ENCODE measurements around the gene VPS8. TPM values are rescaled to one million over a fixed set of nuclear protein-coding genes. Genes with fewer than 3 reads are reported as not detected.

Gene VPS8
- total RNA-seq, 1 experiment from 2014 or later, result 72.3 TPM

DNA sequence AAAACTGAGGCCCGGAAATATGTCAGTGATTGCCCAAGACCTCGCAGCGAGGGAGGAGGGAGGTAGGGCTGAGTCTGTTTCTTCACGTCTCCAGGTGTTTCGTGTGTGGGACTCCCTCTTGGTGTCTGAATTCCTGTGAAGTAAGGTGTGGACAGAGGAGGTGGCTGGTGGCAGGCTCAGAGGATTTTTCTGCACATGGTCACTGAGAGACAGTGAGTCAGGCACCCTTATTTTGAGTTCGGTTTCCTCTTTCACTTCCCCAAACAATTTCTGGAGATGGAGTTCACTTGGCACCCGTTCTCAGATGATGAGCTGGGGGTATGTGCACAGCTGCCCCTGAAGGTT lies 46.3 kb upstream of the VPS8 start:
- TF ChIP-seq TCF7L2 (IDR thresholded peaks at IDR 0.05; ENCODE audit: low read depth, low read length) (no peak), SIN3A (IDR thresholded peaks at IDR 0.05; ENCODE audit: borderline replicate concordance, insufficient read depth, low read depth, low read length) (no peak), POLR2AphosphoS5 (IDR thresholded peaks at IDR 0.05; ENCODE audit: low read depth, low read length) (no peak)
- TF ChIP-seq, protein P1, sequence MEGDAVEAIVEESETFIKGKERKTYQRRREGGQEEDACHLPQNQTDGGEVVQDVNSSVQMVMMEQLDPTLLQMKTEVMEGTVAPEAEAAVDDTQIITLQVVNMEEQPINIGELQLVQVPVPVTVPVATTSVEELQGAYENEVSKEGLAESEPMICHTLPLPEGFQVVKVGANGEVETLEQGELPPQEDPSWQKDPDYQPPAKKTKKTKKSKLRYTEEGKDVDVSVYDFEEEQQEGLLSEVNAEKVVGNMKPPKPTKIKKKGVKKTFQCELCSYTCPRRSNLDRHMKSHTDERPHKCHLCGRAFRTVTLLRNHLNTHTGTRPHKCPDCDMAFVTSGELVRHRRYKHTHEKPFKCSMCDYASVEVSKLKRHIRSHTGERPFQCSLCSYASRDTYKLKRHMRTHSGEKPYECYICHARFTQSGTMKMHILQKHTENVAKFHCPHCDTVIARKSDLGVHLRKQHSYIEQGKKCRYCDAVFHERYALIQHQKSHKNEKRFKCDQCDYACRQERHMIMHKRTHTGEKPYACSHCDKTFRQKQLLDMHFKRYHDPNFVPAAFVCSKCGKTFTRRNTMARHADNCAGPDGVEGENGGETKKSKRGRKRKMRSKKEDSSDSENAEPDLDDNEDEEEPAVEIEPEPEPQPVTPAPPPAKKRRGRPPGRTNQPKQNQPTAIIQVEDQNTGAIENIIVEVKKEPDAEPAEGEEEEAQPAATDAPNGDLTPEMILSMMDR (IDR thresholded peaks at IDR 0.05), result no peak
- TF ChIP-seq, protein P2, sequence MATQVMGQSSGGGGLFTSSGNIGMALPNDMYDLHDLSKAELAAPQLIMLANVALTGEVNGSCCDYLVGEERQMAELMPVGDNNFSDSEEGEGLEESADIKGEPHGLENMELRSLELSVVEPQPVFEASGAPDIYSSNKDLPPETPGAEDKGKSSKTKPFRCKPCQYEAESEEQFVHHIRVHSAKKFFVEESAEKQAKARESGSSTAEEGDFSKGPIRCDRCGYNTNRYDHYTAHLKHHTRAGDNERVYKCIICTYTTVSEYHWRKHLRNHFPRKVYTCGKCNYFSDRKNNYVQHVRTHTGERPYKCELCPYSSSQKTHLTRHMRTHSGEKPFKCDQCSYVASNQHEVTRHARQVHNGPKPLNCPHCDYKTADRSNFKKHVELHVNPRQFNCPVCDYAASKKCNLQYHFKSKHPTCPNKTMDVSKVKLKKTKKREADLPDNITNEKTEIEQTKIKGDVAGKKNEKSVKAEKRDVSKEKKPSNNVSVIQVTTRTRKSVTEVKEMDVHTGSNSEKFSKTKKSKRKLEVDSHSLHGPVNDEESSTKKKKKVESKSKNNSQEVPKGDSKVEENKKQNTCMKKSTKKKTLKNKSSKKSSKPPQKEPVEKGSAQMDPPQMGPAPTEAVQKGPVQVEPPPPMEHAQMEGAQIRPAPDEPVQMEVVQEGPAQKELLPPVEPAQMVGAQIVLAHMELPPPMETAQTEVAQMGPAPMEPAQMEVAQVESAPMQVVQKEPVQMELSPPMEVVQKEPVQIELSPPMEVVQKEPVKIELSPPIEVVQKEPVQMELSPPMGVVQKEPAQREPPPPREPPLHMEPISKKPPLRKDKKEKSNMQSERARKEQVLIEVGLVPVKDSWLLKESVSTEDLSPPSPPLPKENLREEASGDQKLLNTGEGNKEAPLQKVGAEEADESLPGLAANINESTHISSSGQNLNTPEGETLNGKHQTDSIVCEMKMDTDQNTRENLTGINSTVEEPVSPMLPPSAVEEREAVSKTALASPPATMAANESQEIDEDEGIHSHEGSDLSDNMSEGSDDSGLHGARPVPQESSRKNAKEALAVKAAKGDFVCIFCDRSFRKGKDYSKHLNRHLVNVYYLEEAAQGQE (IDR thresholded peaks at IDR 0.05; ENCODE audit: insufficient read depth in 1 of 2, low read depth in 2 of 2, low read length in 1 of 2), result no peak
- no TSS peak for BruUV-seq (replicated peaks)
- Histone ChIP-seq H3K36me3 (ENCODE audit: control insufficient read depth, insufficient read depth, low read length) (no peaks in the 10 kb centered on the region), H3K27ac (ENCODE audit: low read length) (no peak overlapping the region), H3K4me3 (ENCODE audit: low read depth in 2 of 2, low read length in 2 of 2) (no peak overlapping the region), H3K27me3 (ENCODE audit: control insufficient read depth, insufficient read depth, low read length) (no peaks in the 10 kb centered on the region), H3K9me3 (ENCODE audit: control insufficient read depth, insufficient read depth, low read depth, low read length) (no peaks in the 10 kb centered on the region), H3K4me1 (ENCODE audit: control insufficient read depth, insufficient read depth, low read length) (no peaks in the 10 kb centered on the region)
- intact Hi-C loops (cut with micrococcal nuclease; ENCODE audit: unreplicated experiment), result no loop called here
- ChIA-PET POLR2A (interaction anchor here (0.7 kb wide), 1 partner anchor 36 kb away, joined by 5 read pairs; no protein-coding TSS in a partner anchor), CTCF (interaction anchor here (1.7 kb wide), 1 partner anchor 205 kb away, joined by 6 read pairs; the partner anchor contains the start of gene EPHB3)
- in situ Hi-C loops (cut with HindIII; ENCODE audit: low pct_unique_long_range_greater_than_20kb, low sequenced_read_pairs), result no loop called here
- DNase-seq (ENCODE audit: low read depth, low spot score) (no peak), ATAC-seq (no peak)

DNA sequence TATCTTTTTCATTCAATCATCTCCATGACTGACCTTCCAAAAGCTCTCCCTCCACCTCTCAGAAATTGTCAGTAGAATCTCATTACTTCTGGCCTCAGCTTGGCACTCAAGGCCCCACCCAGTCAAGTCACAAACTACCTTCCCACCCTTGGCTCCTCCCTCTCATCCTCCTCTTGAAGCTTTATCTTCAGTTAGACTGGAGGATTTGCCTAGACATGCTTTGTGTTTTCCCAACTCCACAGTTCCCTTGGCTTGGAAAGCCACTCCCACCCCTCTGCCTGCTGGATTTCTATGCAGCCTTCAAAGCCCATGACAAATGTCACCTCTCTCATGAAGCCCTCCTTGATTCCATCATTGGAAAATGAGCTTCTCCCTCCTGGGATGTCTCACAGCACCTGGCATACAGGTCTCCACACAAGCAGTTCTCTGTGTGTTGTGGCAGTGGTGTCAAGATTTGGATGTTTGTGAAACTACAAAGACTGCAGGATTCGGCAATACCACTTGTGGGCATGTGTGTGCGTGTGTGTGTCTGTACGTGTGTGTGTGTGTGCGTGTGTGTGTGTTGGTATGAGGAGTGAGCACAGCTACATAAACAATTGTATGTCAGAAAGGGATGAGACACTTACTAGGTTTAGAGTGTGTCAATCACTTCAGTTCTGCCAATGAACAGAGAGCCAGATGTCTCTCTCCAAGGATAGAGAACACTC lies 45.3 kb upstream of the VPS8 start:
- in situ Hi-C loops (cut with HindIII; ENCODE audit: low pct_unique_long_range_greater_than_20kb, low sequenced_read_pairs) (no loop called here), intact Hi-C loops (cut with micrococcal nuclease; ENCODE audit: unreplicated experiment) (no loop called here)
- H3K27ac ChIP-seq (ENCODE audit: low read length), result no peak overlapping the region
- ChIA-PET POLR2A (no interaction called here), CTCF (interaction anchor here (1.7 kb wide), 1 partner anchor 206 kb away, joined by 6 read pairs; the partner anchor contains the start of gene EPHB3)
- H3K27me3 ChIP-seq (ENCODE audit: control insufficient read depth, insufficient read depth, low read length), result no peaks in the 10 kb centered on the region
- no peaks in the 10 kb centered on the region for H3K4me1 ChIP-seq (ENCODE audit: control insufficient read depth, insufficient read depth, low read length)
- H3K4me3 ChIP-seq (ENCODE audit: low read depth in 2 of 2, low read length in 2 of 2), result no peak overlapping the region
- H3K36me3 ChIP-seq (ENCODE audit: control insufficient read depth, insufficient read depth, low read length), result no peaks in the 10 kb centered on the region
- ATAC-seq (no peak), DNase-seq (ENCODE audit: low read depth, low spot score) (no peak)
- no peaks in the 10 kb centered on the region for H3K9me3 ChIP-seq (ENCODE audit: control insufficient read depth, insufficient read depth, low read depth, low read length)
- no TSS peak for BruUV-seq (replicated peaks)
- TF ChIP-seq, protein P1 (IDR thresholded peaks at IDR 0.05), result no peak
- TF ChIP-seq, protein P2 (IDR thresholded peaks at IDR 0.05; ENCODE audit: insufficient read depth in 1 of 2, low read depth in 2 of 2, low read length in 1 of 2), result no peak
- TF ChIP-seq POLR2AphosphoS5 (IDR thresholded peaks at IDR 0.05; ENCODE audit: low read depth, low read length) (no peak), SIN3A (IDR thresholded peaks at IDR 0.05; ENCODE audit: borderline replicate concordance, insufficient read depth, low read depth, low read length) (no peak), TCF7L2 (IDR thresholded peaks at IDR 0.05; ENCODE audit: low read depth, low read length) (no peak)

Data from Panc1 (cell line).